Endothelial cell (in vitro differentiated cells): ENCODE measurements around the gene ZMIZ1. TPM values are rescaled to one million over a fixed set of nuclear protein-coding genes. Genes with fewer than 3 reads are reported as not detected.

Experiments used
- DNase-seq: peaks from one replicate; pipeline ENCODE4 v3.0.0; 2021; ENCODE audit warnings: low spot score
- H3K27ac Mint-ChIP-seq: one replicate; pipeline ENCODE4 v1.8.0; 2021; ENCODE audit warnings: mixed read lengths, inconsistent platforms; ENCODE audit not compliant: unreplicated experiment
- H3K27me3 Mint-ChIP-seq: one replicate; pipeline ENCODE4 v1.8.0; 2021; ENCODE audit warnings: mild to moderate bottlenecking, moderate library complexity, mixed read lengths, inconsistent platforms; ENCODE audit not compliant: unreplicated experiment
- H3K36me3 Mint-ChIP-seq: one replicate; pipeline ENCODE4 v1.8.0; 2021; ENCODE audit warnings: mild to moderate bottlenecking, low read depth, mixed read lengths, inconsistent platforms; ENCODE audit not compliant: unreplicated experiment
- H3K4me1 Mint-ChIP-seq: one replicate; pipeline ENCODE4 v1.8.0; 2021; ENCODE audit warnings: mild to moderate bottlenecking, mixed read lengths, inconsistent platforms; ENCODE audit not compliant: unreplicated experiment
- H3K4me3 Mint-ChIP-seq: one replicate; pipeline ENCODE4 v1.8.0; 2021; ENCODE audit warnings: mild to moderate bottlenecking, mixed read lengths, inconsistent platforms; ENCODE audit not compliant: unreplicated experiment
- H3K9me3 Mint-ChIP-seq: one replicate; pipeline ENCODE4 v1.8.0; 2021; ENCODE audit warnings: mixed read lengths, inconsistent platforms; ENCODE audit not compliant: unreplicated experiment
- total RNA-seq: library from RNA; stranded (reverse); fragmentation: NEBNext Ultra II Directional; extraction: Animal tissue kit (Norgen Biotek cat#: 25700); gene quantifications from one replicate; pipeline ENCODE4 v1.2.1, GENCODE V29; 2021; ENCODE audit not compliant: unreplicated experiment
- TF ChIP-seq, protein P1 (sequence below): fragments of 200-600 bp; sonication (generic); IDR thresholded peaks from one replicate; pipeline ENCODE4 v1.5.0; 2021; ENCODE audit warnings: antibody characterized with exemption; ENCODE audit not compliant: unreplicated experiment

ZMIZ1 gene
- total RNA-seq, 1 donor from 2014 or later: 102 TPM

DNA sequence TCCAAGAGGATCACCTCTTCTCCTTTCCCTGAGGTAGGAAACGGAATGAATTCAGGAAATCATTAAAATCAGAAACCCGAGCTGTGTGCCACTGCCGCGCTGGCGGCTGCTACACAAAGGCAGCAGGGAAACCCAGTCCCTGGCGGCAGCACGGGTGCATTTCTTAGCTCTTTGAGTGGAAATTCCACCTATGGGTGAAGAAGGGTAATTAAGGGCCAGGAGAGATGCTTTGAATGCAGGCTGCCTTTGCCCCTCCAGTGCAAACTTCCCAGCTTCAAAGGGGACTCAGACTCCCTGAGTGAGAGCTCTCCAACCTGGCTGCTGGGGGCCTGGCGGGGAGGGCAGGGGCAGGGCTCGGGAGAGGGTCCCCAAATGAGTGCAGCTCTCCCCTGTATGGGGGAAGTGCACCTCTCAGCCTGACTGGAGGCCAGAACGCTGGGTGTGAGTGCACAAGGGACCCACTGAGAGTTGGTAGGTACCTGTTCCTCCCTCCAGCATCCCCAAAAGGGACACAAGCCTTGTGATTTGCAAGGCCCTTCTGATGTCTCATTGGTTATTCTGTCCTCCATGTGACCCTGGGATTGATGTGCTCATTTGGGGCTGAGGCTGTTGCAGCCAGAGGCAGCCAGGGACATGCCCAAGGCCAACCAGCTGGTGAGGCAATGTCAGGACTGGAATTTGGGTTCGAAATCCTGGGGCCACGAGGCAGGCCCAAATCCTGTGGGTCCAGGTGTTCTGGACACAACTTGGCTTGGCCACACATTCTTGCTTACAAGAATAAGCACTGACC is 16.3 kb upstream of the ZMIZ1 start:
- TF ChIP-seq, protein P1, sequence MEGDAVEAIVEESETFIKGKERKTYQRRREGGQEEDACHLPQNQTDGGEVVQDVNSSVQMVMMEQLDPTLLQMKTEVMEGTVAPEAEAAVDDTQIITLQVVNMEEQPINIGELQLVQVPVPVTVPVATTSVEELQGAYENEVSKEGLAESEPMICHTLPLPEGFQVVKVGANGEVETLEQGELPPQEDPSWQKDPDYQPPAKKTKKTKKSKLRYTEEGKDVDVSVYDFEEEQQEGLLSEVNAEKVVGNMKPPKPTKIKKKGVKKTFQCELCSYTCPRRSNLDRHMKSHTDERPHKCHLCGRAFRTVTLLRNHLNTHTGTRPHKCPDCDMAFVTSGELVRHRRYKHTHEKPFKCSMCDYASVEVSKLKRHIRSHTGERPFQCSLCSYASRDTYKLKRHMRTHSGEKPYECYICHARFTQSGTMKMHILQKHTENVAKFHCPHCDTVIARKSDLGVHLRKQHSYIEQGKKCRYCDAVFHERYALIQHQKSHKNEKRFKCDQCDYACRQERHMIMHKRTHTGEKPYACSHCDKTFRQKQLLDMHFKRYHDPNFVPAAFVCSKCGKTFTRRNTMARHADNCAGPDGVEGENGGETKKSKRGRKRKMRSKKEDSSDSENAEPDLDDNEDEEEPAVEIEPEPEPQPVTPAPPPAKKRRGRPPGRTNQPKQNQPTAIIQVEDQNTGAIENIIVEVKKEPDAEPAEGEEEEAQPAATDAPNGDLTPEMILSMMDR: peak; percentile 69

DNA sequence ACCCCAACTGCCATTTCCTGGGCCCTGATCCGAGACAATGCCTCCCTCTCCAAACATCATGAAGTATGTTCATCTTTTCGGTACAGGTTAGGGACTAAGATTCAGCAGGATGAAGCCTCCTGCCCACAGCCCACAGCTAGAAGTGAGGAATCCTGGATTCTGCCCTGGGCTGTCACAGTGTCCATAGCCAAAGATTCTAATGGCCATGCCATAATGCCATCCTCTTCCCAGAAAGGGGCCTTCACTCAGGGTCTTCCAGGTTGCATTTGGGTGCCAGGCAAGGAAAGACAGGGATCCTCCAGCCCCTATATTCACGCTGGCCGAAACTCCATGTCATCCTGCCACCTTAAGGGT is 15.7 kb upstream of the ZMIZ1 start:
- H3K4me1 Mint-ChIP-seq: peaks cover 32% of the 10 kb centered on the region
- no peaks in the 10 kb centered on the region for H3K36me3 Mint-ChIP-seq
- H3K9me3 Mint-ChIP-seq: no peaks in the 10 kb centered on the region
- DNase-seq: no peak
- TF ChIP-seq, protein P1: no peak
- no peak overlapping the region for H3K4me3 Mint-ChIP-seq
- H3K27me3 Mint-ChIP-seq: peaks cover 6% of the 10 kb centered on the region
- H3K27ac Mint-ChIP-seq: no peak overlapping the region

More for the DNA sequence above, 16.3 kb upstream of the ZMIZ1 start:
- H3K4me1 Mint-ChIP-seq: peaks cover 37% of the 10 kb centered on the region
- no peaks in the 10 kb centered on the region for H3K9me3 Mint-ChIP-seq
- no peak overlapping the region for H3K27ac Mint-ChIP-seq
- H3K27me3 Mint-ChIP-seq: peaks cover 6% of the 10 kb centered on the region
- H3K36me3 Mint-ChIP-seq: no peaks in the 10 kb centered on the region
- peak; percentile 47 for DNase-seq
- no peak overlapping the region for H3K4me3 Mint-ChIP-seq

DNA sequence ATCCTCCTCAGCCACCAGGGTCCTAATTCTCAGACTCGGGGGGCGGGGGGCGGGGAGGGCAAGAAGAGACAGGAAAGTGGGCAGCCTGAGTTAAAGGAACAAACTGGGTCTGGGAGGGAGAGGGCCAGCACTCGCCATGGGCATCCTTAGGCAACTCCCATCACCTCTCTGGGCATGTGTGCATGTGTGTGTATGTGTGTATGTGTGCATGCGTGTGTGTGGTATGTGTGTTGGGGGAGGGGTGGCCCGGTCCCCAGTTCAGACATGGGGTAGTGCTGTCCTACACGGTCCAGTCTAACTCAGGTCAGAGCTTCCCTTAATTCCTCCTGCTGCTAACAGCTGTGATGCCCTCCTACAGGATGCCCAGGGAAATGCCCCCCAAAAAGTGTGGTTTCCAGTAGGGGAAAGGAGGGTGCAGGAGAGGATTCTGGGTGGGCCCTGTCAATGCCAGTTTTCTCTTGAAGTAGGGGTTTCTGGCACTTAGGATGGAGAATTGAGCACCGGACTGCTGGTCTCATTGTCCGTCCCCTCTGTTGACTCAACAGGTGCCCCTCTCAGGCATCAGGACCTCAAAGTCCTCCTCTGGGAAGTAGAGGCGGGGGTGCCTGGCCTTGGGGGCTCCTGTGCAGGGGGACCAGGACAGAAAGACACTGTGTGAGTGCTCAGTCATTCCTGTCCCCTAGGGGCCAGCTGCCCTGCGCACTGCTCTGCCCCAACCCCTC is 15.1 kb upstream of the ZMIZ1 start:
- no peaks in the 10 kb centered on the region for H3K9me3 Mint-ChIP-seq
- peaks cover 8% of the 10 kb centered on the region for H3K27me3 Mint-ChIP-seq
- H3K27ac Mint-ChIP-seq: no peak overlapping the region
- H3K4me1 Mint-ChIP-seq: peaks cover 34% of the 10 kb centered on the region
- DNase-seq: no peak
- TF ChIP-seq, protein P1: no peak
- no peak overlapping the region for H3K4me3 Mint-ChIP-seq
- no peaks in the 10 kb centered on the region for H3K36me3 Mint-ChIP-seq

DNA sequence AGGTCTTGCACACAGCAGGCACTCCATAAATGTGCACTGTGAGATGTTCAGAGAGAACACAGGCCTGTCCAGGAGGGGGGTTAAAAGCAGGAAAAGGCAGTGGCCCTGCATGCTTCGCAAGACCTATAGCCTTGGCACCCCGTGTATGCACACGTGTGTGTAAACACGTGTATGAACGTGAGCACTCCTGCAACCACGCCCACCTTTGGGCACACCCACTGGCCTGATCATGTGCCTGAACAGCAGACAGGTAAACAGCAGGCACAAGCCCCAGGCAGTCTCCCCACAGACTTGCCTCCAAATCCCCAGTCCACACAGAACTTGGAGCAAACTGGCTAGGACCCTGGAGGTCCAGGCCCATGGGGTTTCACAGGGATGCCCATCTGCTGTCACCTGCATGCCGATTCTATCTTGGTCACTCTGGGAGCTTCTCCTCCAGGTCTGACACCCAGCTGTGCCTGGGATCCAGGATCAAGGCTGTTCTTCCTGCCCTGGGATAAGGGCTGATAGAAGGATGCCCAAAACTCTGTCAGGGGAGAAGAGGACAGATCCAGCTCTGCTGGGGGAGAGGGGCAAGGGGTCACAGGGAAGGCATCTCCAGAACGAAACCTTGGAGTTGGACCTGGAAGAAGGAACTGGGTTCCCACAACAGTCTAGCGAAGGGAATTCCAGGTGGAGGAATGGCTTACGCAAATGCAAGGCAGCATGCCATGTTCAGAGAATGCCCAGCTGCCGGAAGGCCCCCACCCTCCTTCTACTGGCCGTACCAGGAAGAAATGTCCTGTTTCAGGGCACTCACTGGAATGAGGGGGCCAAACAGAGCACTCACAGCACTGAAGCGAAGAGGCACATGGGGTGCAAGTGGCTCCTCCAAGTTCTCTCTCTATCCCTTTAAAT is 14.3 kb upstream of the ZMIZ1 start:
- Mint-ChIP-seq H3K9me3 (no peaks in the 10 kb centered on the region), H3K4me1 (peaks cover 34% of the 10 kb centered on the region), H3K4me3 (no peak overlapping the region), H3K27ac (no peak overlapping the region), H3K36me3 (no peaks in the 10 kb centered on the region), H3K27me3 (peaks cover 8% of the 10 kb centered on the region)
- DNase-seq: no peak
- TF ChIP-seq, protein P1: no peak
